ENCODE data around the gene LGALS9C.
"Not testable (repeated sequence)": the region's sequence is repeated elsewhere in the genome, so short reads cannot be mapped to it uniquely, and the experiment has no call there.

LGALS9C gene

DNA sequence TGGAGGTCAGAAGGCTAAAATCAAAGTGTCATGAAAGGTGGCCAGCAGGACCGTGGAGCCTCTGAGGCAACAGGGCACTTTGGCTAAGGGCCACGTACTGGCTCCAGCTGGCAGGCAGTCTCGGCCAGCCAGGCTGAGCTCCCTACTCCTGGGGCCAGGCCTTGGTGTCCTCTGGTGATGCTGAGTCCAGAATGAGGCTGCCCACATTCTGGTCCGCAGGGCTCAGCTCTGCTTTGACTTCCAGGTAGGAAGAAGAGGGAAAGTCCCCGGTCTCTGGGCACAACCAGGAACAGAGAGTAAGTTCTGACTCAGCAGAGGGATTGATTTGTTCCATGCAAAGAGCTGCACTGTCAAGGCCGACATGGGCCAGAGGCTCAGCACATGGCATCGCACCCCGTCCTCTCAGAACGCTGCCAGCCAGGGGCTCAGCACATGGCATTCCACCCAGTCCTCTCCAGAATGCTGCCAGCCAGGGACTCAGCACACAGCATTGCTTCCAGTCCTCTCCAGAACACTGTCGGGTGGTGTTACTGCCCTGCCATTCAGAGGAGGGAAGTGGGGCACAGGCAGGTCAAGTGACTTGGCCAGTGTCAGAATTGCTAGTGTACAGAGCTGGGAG, 2.5 kb downstream of the LGALS9C start:
- DNase-seq = not testable (repeated sequence)

DNA sequence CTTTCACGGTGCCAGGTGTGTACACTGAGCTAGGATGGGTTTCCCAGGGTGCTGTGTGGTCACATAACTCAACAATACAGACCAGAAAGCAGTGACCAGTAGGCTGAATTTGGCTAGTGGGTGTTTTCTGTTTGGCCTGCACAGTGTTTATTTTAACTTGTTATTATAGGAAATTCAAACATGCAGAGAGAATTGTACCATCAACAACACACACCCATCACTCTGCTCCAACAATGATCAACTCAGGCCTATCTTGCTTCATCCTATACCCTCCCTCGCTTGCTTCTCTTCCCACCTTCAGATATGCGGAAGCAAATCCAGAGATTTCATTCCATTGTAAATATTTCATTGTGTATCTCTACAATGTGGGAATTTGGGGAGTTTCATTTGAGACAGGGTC, 5.2 kb downstream of the LGALS9C start:
- DNase-seq = not testable (repeated sequence)

DNA sequence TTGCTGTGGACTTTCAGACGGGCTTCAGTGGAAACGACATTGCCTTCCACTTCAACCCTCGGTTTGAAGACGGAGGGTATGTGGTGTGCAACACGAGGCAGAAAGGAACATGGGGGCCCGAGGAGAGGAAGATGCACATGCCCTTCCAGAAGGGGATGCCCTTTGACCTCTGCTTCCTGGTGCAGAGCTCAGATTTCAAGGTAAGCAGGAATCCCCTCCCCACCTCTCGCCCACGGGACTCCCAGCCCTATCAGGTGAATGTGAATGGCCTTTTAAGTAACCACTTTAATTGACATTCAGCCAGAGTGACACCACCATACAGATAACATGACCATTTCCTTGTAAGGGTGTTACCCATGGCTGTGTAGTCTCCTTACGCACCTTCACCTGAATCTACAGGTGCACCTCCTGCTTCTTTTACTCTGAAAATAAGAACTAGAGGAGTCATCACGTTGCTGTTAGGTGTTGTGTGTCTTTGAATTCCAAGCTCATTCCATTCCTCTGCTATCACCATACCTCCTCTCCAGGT, 9.4 kb downstream of the LGALS9C start:
- DNase-seq = not testable (repeated sequence)

DNA sequence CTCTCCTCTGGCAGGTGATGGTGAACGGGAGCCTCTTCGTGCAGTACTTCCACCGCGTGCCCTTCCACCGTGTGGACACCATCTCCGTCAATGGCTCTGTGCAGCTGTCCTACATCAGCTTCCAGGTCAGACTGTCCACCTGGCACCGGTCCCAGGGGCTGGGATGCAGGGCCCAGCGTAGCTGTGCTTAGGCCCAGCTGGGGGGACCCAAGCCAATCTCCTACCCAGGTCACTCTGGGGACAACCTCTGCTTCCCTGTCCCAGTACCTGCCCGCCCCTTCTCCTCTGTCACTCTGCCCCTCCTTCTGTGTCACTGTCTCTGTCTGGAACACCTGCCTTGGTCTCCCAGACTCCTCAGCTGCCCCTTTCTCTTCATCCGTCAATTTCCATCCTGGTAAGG, 11.0 kb downstream of the LGALS9C start:
- DNase-seq = not testable (repeated sequence)

DNA sequence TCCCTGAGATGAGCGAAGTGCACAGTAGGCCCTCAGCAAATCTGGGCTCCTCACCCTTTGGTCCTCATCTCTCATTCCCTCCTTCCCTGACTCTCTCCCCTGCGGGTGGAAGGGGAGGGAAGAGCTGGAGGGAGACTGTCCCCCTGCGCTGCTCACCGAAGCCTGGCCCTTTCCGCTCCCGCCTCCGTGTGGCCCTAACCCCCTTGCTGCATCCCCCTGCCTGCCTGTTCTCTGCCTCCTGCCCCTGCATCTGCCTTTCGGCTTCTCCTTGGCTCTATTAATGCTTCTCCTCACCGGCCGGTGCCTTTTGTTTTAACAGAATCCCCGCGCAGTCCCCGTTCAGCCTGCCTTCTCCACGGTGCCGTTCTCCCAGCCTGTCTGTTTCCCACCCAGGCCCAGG, 12.0 kb downstream of the LGALS9C start:
- DNase-seq = not testable (repeated sequence)

DNA sequence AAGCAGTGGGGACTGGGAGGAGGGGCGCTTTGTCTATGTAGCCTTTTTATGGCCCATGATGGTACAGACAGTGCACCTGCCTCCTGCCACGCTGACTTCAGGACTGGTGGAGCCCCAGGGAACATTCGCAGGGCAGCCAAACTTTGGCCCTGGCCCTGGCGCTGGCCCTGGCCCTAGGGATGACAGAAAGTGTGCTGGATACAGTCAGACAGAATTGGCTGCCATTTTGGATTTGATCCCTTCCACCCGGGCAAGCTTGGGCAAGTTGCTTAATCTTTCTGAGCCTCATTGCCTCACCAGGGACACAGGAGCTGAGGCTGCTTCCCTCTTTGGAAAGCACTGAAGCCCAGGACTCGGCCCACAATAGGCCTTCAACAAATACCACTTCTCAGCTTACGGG, 13.4 kb downstream of the LGALS9C start:
- not testable (repeated sequence) for DNase-seq

DNA sequence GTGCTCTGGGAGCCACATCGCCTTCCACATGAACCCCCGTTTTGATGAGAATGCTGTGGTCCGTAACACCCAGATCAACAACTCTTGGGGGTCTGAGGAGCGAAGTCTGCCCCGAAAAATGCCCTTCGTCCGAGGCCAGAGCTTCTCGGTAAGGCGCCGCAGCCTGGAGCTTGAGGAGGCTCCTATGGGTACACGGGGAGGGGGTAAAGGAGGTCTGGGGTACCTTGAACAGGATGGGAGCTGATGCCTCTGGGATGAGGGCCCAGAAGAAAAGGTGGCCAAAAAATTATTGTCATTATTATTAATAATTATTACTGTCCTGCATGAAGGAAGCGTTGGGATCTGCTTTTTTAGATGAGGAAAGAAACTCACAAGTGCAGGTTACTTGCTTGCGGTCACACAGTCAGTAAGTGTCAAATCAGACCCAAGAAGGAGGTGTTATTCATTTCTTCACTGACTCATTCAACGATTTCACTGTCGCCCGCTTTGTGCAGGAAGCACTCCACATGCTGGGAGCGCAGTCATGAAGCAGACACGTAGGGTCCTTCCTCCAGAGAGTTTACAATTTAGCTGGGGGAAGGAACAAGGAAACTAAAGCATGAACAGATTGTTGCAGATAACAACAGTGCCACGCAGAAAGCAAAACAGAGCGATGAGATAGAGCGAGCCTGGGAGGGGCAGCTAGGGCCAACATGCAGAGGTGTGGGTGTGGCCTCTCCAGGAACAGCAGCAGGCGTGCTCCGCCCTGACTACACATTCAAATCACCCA, 16.3 kb downstream of the LGALS9C start:
- DNase-seq = not testable (repeated sequence)

DNA sequence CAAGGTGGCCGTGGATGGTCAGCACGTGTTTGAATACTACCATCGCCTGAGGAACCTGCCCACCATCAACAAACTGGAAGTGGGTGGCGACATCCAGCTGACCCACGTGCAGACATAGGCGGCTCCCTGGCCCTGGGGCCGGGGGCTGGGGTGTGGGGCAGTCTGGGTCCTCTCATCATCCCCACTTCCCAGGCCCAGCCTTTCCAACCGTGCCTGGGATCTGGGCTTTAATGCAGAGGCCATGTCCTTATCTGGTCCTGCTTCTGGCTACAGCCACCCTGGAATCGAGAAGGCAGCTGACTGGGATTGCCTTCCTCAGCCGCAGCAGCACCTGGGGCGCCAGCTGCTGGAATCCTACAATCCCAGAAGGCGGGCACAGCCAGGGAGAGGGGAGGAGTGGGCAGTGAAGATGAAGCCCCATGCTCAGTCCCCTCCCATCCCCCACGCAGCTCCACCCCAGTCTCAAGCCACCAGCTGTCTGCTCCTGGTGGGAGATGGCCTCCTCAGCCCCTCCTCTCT, 17.7 kb downstream of the LGALS9C start:
- DNase-seq = not testable (repeated sequence)

DNA sequence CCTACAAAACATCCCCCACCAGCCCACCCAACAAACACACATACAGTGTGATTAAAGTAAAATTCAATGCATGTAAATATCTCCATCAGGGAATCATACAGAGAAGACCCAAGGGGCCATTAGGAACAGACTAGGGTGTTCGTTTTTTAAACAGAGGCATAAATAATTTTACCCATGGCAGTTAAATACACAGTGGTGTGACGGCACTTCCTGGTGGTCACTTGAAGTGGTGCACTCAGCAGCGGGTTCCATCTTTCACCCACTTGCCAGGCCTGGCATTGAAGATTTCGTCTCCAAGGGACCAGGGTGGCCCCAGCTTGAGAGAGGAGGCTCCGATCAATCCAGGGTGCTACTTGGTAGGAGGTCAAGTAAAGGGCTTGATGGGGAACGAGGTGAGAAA, 20.5 kb downstream of the LGALS9C start:
- DNase-seq = not testable (repeated sequence)

DNA sequence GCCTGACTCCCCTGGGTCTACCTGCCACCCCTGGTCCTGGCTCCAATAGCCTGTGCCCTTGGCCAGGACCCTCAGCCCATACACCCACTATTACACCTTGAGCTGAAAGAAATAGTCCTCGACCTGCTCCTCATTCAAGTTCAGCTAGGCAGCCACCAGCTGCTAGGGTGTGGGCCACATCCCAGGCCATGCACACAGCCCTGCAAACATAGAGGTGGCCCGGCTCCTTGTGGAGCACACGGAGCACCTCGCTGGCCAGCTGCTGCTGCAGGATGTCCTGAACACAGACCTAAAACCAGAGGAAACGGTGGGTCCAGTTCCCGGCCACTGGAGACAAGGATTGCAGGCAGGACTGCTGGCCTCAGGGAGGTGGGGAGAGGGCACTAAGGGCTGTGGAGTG, 22.5 kb downstream of the LGALS9C start:
- DNase-seq = not testable (repeated sequence)

DNA sequence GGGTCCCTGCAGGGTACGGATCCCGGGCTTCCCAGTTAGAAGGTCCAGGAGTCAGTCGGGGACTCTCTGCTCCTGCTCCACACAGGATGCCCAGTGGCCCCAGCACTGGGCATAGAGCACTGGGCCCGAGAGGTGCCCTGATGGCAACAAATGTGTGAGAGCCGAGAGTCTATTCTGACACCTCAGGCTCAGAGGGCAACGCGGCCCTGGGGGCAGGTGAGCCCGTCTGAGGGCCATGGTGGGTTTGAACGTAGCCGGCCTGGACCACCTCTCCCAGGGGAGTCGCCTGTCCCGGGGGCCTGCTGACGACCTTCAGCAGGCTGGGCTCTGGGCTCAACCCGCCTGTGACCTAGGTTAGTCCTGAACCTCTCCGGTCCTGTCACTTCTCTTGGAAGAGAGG, 23.2 kb downstream of the LGALS9C start:
- not testable (repeated sequence) for DNase-seq

DNA sequence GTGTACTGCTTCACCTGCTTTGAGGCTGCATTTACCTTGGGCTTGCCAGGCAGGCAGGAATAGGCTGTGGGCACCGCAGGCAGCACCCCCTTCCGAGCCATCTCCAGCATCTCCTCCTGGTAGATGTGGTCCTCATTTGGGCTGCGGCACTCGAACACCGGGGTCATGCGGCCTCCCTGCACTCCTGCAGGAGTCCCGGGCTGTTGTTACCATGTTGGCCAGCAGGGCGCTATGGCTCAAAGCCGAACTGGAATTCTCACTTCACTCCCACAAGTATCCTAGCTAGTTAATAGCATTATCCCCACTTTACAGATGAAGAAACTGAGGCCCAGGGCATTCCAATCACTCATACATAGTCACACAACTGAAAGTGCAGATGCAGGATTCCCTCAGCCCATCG, 23.7 kb downstream of the LGALS9C start:
- DNase-seq = not testable (repeated sequence)

DNA sequence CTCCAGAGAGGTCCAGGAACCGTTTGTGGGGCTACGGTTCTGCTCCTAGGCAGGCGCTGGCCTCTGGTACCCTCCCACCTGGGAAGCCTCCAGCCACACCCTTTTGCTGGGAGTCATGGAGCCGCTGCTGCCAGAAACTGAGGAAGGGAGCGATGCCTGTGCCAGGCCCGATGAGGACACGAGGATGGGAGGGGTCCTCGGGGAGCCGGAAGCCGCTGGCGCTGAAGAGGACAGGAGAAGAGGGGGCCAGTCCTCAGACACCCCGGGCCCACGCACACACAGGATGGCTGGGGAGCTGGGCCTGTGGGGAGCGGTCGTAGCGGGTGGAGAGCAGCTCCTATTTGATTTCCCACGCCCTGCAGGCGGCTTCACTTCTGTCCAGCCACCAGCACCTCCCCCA, 24.2 kb downstream of the LGALS9C start:
- DNase-seq = not testable (repeated sequence)

DNA sequence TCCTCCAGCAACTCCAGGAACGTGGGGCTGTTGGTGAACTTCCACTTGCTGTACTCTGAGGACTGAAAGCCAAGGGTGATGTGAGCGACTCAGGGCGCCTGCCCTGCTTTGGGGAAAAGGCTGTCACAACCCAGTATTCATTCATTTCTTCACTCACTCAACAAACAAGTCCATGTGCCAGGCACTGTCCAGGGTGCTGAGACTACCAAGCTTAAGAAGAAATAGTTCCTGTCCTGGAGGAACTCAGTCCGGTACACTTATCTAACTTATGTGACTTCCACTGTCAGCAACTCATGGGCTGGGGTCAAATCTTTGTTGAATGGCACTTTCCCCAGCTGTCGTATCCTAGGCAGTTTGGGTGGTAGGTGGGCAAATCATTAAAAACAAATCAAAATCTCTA, 26.6 kb downstream of the LGALS9C start:
- DNase-seq = not testable (repeated sequence)

DNA sequence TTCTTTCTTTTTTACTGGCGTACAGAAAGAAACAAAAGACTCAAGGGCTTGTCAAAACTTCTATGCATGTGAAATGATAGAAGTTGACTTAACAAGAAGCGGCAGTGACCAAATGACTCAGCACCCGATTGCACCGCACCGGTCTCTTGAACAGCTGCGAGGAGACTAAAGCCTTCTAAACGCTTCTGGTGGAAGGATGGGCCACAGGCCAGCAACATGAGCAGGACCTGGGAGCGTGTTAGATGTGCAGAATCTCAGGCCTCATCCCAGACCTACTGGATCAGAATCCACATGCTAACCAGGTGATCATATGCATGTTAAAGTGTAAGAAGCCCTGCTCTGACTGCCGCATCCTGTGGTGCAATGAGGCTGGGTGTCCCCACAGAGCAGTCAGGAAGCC, 31.1 kb downstream of the LGALS9C start:
- DNase-seq = not testable (repeated sequence)

DNA sequence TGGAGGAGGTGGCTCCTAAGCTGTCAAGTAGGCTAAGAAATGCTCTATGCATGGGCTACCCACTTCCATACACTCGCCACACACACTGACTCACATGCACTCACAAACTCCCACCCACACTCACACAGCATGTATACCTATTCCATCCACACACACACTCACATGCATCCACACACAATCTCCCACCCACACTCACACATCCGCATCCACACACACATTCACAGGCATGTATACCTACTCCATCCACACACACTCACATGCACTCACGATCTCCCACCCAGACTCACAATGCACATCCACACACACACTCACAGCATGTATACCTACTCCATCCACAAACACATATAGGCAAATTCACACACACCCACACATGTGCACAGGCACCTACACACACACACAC, 32.1 kb downstream of the LGALS9C start:
- DNase-seq = not testable (repeated sequence)

DNA sequence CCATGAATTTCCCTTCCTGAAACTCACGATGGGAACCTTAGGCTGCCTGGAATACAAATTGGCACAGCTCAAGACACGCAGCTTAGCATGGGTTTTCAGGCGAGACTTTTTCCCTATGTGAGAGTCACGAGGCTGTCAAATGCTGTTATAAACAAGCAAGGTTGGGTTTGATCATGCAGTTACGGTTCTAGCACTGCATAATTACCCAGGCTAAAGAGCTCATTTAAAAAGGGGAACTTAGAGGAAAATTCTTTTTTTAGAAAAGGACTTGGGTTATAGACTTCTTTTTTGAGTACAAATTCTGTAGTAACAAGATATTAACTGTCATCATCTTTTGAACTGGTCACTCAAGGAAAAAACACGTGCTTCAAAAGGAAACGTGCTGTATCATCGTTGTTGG, 44.5 kb downstream of the LGALS9C start:
- not testable (repeated sequence) for DNase-seq

DNA sequence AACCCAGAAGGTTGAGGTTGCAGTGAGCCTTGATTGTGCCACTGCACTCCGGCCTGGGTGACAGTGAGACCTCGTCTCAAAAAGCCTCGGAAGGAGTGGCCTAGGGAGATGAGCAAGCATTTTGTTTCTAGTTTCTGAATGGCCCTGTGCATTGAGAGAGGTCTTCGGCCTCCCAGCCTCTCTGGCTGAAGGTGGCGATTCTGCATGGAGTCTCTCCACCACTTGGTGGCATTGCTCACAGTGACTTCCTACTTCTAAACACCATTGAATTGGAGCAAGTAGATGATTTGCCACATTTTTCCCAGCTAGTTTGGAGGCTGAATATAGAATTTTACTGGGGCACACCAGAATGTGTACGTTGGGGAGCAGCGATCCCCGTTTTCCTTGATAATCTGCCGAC, 48.4 kb downstream of the LGALS9C start:
- not testable (repeated sequence) for DNase-seq

DNA sequence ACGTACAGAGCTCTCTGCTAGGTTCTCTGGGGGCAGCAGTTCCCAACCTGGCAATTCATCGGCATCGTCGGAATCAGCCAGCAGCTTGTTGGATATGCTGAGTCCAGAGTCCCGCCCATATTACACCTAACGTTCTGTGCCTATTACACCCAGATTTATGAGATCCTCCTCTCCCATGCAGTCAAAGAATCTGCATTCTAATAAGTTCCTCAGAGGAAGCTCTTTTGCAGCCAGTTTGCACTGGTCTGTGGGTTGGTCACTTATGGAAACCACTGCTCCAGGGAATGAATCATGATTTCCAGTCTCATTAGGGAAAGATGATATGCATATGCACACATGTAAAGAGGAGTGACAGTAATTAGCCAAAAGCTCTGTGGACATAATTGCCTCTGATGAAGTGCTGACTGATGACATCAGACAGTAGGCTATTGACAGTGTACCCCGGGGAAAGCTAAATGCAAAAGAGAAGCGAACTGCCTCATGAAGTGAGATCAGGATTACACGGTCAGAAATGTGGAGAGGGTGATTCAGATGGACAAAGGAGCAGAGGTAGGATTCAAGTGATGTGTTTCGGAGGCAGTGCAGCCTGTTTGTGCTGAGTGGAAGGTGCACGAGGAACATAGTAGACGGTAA, 49.7 kb downstream of the LGALS9C start:
- DNase-seq = not testable (repeated sequence)

DNA sequence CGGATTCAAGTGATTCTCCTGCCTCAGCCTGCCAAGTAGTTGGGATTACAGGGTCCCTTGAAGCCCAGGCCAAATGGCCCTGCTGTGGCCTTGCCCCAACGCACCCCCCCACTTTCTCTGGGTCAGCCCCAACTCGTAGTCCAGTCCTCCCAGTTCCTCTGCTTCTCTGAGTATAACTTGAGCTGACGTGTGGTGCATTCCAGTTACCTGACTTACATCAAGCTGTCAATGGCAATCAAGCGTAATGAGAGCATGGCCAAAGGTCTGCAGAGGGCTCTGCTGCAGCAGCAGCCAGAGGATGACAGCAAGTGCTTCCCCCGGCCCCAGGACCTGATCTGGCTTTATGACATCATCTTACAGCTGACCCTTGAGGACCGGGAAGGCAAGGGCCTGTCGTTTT, 50.8 kb downstream of the LGALS9C start:
- not testable (repeated sequence) for DNase-seq

DNA sequence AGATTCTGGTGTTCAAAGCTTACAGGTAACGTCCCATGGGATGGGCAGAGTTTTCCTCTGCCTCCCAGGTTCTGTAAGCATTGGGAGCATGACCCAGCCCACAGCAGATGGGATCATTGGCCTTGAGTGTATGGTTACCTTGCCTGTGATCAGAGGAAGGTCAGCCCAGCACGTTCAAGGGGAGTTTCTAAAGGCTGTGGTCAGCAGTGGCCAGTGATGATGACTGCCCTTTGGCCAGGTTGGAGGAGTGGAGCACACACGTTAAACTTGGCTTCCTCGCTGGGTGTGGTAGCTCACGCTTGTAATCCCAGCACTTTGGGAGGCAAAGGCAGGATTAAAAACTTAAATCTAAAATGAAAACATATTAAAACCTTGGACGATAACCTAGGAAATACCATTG, 51.8 kb downstream of the LGALS9C start:
- DNase-seq = not testable (repeated sequence)

DNA sequence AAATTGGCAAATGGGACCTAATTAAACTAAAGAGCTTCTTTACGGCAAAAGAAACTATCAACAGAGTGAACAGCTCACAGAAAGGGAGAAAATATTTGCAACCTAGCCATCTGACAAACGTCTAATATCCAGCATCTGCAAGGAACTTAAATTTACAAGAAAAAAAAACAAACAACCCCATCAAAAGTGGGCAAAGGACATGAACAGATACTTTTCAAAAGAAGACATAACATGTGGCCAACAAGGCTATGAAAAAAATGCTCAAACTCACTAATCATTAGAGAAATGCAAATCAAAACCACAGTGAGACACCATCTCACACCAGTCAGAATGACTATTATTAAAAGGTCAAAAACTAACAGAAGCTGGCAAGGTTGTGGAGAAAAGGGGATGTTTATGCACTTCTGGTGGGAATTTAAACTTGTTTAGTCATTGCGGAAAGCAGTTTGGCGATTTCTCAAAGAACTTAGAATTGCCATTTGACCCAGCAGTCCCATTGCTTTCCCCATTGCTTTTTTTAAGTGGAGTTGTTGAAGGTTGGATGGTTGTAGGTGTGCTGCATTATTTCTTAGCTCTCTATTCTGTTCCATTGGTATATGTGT, 52.4 kb downstream of the LGALS9C start:
- DNase-seq = not testable (repeated sequence)

DNA sequence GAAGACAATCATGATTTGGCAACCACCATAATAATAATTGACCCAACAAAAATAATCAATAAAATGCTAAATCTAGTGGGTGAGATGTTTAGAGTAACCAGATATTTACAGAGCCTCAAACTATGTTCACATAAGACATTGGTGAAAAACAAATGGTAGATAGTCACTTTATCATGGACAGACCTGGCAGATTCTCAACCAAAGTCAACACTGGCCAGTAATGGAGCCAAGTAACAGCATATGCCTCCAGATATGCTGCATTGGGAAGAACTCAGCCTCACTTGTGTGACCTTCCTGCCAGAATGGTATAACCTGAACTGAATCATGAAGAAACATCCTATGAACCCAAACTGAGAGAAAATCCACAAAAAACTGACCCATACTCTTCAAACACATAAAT, 53.8 kb downstream of the LGALS9C start:
- not testable (repeated sequence) for DNase-seq
